ENCODE results near the gene RPS6KA5.

DNA sequence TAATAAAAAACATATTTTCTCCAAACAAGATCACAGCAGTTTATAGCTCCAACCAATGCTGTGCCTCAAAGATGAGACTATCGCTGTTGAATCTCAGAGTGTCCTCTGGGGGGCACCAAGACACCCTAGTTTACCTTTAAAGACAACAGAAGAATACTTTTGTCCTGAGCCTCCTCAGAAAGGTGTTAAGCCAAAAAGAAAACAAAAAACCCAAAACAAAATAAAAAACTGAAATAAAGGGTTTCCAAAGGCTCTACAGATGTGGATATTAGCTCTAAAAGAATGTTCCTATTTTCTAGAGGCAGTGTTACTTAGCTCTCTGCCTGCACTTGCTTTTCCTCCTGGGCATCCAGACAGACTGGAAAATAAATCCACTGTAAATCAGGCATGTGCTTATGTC lies 157.3 kb downstream of the RPS6KA5 start:
- TF ChIP-seq, protein P1, sequence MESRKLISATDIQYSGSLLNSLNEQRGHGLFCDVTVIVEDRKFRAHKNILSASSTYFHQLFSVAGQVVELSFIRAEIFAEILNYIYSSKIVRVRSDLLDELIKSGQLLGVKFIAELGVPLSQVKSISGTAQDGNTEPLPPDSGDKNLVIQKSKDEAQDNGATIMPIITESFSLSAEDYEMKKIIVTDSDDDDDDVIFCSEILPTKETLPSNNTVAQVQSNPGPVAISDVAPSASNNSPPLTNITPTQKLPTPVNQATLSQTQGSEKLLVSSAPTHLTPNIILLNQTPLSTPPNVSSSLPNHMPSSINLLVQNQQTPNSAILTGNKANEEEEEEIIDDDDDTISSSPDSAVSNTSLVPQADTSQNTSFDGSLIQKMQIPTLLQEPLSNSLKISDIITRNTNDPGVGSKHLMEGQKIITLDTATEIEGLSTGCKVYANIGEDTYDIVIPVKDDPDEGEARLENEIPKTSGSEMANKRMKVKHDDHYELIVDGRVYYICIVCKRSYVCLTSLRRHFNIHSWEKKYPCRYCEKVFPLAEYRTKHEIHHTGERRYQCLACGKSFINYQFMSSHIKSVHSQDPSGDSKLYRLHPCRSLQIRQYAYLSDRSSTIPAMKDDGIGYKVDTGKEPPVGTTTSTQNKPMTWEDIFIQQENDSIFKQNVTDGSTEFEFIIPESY (IDR thresholded peaks at IDR 0.05; ENCODE audit: extremely low read depth, insufficient replicate concordance, low read length): no peak
- TF ChIP-seq, protein P2, sequence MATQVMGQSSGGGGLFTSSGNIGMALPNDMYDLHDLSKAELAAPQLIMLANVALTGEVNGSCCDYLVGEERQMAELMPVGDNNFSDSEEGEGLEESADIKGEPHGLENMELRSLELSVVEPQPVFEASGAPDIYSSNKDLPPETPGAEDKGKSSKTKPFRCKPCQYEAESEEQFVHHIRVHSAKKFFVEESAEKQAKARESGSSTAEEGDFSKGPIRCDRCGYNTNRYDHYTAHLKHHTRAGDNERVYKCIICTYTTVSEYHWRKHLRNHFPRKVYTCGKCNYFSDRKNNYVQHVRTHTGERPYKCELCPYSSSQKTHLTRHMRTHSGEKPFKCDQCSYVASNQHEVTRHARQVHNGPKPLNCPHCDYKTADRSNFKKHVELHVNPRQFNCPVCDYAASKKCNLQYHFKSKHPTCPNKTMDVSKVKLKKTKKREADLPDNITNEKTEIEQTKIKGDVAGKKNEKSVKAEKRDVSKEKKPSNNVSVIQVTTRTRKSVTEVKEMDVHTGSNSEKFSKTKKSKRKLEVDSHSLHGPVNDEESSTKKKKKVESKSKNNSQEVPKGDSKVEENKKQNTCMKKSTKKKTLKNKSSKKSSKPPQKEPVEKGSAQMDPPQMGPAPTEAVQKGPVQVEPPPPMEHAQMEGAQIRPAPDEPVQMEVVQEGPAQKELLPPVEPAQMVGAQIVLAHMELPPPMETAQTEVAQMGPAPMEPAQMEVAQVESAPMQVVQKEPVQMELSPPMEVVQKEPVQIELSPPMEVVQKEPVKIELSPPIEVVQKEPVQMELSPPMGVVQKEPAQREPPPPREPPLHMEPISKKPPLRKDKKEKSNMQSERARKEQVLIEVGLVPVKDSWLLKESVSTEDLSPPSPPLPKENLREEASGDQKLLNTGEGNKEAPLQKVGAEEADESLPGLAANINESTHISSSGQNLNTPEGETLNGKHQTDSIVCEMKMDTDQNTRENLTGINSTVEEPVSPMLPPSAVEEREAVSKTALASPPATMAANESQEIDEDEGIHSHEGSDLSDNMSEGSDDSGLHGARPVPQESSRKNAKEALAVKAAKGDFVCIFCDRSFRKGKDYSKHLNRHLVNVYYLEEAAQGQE (IDR thresholded peaks at IDR 0.05; ENCODE audit: low read depth): no peak
- TF ChIP-seq POLR2A (IDR thresholded peaks at IDR 0.05; ENCODE audit: borderline replicate concordance, extremely low read depth, insufficient read depth, insufficient read length) (no peak), EZH2 (IDR thresholded peaks at IDR 0.05) (no peak), EGR1 (IDR thresholded peaks at IDR 0.05; ENCODE audit: low read depth) (no peak), CEBPB (IDR thresholded peaks at IDR 0.05; ENCODE audit: low read depth) (no peak), POLR2AphosphoS5 (IDR thresholded peaks at IDR 0.05; ENCODE audit: low read depth, low read length) (no peak), YY1 (IDR thresholded peaks at IDR 0.05; ENCODE audit: extremely low read depth, insufficient replicate concordance, low read depth, low read length) (no peak), RAD21 (IDR thresholded peaks at IDR 0.05; ENCODE audit: low read depth) (peak; percentile 90), FOSL1 (IDR thresholded peaks at IDR 0.05; ENCODE audit: low read depth) (no peak), CBX3 (IDR thresholded peaks at IDR 0.05; ENCODE audit: low read depth) (no peak), ZNF274 (IDR thresholded peaks at IDR 0.05; ENCODE audit: low read depth, low read length) (no peak)
- TF ChIP-seq, protein P3, sequence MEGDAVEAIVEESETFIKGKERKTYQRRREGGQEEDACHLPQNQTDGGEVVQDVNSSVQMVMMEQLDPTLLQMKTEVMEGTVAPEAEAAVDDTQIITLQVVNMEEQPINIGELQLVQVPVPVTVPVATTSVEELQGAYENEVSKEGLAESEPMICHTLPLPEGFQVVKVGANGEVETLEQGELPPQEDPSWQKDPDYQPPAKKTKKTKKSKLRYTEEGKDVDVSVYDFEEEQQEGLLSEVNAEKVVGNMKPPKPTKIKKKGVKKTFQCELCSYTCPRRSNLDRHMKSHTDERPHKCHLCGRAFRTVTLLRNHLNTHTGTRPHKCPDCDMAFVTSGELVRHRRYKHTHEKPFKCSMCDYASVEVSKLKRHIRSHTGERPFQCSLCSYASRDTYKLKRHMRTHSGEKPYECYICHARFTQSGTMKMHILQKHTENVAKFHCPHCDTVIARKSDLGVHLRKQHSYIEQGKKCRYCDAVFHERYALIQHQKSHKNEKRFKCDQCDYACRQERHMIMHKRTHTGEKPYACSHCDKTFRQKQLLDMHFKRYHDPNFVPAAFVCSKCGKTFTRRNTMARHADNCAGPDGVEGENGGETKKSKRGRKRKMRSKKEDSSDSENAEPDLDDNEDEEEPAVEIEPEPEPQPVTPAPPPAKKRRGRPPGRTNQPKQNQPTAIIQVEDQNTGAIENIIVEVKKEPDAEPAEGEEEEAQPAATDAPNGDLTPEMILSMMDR (IDR thresholded peaks at IDR 0.05 in 2 of 3, conservative IDR thresholded peaks at IDR 0.05 in 1 of 3; ENCODE audit: borderline replicate concordance in 1 of 3, insufficient read depth in 1 of 3, low read depth in 2 of 3, low read length in 2 of 3): peak; percentile 77 to 86 (median 80)
- TF ChIP-seq, protein P4, sequence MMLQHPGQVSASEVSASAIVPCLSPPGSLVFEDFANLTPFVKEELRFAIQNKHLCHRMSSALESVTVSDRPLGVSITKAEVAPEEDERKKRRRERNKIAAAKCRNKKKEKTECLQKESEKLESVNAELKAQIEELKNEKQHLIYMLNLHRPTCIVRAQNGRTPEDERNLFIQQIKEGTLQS (IDR thresholded peaks at IDR 0.05): no peak

Measured in HCT116 (cell line).